ENCODE measurements around the gene CNPY1.
"Not testable (repeated sequence)": the region's sequence is repeated elsewhere in the genome, so short reads cannot be mapped to it uniquely, and the experiment has no call there.

- TF ChIP-seq FOXS1 (CRISPR knock-in tag; IDR thresholded peaks at IDR 0.05); POLR2A (IDR thresholded peaks at IDR 0.05; ENCODE audit: low read length); JUN (IDR thresholded peaks at IDR 0.05); TP53 (CRISPR knock-in tag; IDR thresholded peaks at IDR 0.05); CHD2 (IDR thresholded peaks at IDR 0.05; ENCODE audit: low read length, partially characterized antibody): not testable (repeated sequence)
These were observed 27.0 kb downstream of the CNPY1 start for GRCh38 chr7:155519358-155519757.
